AG10803 (cell line): ENCODE results near the gene HDAC10.

Source experiments
- DNase-seq: peaks from one replicate; pipeline ENCODE4 v3.0.0; 2010; ENCODE audit warnings: low read depth
- H3K4me3 ChIP-seq: 2 replicates; pipeline ENCODE4 v1.5.1; 2011; ENCODE audit warnings: mild to moderate bottlenecking, low read length, control low read depth
- TF ChIP-seq, protein P1 (sequence below): conservative IDR thresholded peaks from 2 replicates; pipeline ENCODE4 v1.5.1; 2011; ENCODE audit warnings: mild to moderate bottlenecking, low read length, control low read depth, inconsistent platforms

Gene HDAC10

DNA sequence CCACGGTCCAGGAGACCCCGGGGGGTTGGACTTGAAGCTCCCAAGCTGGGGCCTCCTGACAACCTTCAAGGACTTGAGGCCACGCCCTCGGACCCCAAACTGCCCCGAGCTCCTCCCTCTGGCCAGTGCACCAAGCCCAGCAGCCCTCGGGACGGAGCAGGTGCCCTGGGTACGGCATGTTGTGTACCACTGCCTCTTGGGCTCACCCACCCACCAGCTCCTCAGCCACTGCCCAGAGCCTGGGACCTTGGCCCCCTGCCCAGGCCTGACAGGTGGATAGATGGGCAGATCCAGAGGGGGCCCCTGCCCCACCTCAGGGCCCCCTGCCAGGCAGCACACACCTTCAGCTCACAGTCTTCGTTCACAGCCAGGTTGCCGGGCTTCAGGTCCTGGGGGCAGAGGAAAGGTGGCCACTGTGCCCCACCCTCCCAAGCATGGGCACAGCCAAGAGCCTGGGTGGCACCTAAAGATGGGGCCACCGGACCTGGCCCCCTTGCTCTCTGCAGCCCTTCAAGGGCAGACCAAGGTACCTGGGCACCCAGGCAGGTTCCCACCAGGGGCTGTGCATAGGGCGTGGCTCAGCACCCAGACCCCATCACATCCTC lies 5.3 kb upstream of the HDAC10 start:
- TF ChIP-seq, protein P1, sequence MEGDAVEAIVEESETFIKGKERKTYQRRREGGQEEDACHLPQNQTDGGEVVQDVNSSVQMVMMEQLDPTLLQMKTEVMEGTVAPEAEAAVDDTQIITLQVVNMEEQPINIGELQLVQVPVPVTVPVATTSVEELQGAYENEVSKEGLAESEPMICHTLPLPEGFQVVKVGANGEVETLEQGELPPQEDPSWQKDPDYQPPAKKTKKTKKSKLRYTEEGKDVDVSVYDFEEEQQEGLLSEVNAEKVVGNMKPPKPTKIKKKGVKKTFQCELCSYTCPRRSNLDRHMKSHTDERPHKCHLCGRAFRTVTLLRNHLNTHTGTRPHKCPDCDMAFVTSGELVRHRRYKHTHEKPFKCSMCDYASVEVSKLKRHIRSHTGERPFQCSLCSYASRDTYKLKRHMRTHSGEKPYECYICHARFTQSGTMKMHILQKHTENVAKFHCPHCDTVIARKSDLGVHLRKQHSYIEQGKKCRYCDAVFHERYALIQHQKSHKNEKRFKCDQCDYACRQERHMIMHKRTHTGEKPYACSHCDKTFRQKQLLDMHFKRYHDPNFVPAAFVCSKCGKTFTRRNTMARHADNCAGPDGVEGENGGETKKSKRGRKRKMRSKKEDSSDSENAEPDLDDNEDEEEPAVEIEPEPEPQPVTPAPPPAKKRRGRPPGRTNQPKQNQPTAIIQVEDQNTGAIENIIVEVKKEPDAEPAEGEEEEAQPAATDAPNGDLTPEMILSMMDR = no peak

DNA sequence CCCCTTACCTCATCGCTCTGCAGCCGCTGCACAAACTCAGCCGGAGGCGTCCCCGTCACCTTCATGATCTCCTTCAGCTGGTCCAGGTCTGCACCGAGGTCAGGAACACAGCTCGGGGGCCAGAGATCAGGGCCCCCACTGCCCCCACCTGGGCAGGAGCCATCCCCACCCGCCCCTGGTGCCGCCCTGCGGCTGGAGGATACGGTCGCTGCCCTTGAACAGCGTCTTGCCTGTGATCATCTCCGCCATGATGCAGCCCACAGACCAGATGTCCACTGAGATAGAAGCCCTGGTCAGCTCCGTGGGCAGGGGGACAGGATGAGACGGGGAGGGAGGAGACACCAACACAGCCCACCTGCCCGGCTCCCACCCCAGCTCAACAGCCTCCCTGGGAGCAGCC lies 4.5 kb upstream of the HDAC10 start:
- TF ChIP-seq, protein P1 = no peak
- no peak overlapping the region for H3K4me3 ChIP-seq
- no peak for DNase-seq

More for the DNA sequence above, 5.3 kb upstream of the HDAC10 start:
- H3K4me3 ChIP-seq = no peak overlapping the region
- DNase-seq = no peak

DNA sequence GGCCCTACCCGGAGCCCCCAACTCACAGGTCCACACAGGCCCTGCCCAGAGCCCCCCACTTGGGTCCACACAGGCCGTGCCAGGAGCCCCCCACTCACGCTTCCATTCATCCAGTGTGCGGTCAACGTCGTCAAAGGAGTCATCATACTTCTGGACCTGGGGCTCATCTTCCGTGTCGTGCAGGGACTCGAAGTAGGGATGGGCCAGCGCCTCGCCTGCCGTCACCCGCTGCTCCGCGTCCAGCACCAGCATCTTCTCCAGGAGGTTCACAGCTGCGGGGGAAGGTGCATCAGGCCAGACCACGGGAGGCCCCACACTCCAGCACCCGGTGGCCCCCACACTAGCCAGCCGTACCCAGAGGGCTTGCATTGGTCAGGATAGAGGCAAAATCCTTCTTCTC lies 4.0 kb upstream of the HDAC10 start:
- no peak overlapping the region for H3K4me3 ChIP-seq
- DNase-seq = no peak
- TF ChIP-seq, protein P1 = no peak

DNA sequence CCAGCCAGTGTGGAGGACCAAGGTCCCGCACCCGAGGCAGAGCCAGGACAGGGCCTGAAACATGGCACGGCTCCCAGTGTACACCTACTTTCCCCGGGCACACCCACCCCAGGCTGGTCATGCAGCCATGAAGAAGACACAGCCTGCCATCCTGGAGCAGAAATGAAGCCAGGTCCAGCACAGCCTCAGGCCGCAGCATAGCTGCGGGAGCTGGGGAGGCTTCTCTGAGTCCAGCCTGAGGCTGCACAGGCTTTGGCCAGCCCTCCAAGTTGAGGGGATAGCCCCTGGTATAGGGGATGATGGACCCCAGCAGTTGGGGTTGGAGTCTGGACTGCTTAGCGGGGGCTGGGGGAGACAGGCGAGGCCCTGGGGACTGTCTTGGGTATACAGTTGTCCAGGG lies 2.9 kb upstream of the HDAC10 start:
- no peak overlapping the region for H3K4me3 ChIP-seq
- TF ChIP-seq, protein P1 = no peak

DNA sequence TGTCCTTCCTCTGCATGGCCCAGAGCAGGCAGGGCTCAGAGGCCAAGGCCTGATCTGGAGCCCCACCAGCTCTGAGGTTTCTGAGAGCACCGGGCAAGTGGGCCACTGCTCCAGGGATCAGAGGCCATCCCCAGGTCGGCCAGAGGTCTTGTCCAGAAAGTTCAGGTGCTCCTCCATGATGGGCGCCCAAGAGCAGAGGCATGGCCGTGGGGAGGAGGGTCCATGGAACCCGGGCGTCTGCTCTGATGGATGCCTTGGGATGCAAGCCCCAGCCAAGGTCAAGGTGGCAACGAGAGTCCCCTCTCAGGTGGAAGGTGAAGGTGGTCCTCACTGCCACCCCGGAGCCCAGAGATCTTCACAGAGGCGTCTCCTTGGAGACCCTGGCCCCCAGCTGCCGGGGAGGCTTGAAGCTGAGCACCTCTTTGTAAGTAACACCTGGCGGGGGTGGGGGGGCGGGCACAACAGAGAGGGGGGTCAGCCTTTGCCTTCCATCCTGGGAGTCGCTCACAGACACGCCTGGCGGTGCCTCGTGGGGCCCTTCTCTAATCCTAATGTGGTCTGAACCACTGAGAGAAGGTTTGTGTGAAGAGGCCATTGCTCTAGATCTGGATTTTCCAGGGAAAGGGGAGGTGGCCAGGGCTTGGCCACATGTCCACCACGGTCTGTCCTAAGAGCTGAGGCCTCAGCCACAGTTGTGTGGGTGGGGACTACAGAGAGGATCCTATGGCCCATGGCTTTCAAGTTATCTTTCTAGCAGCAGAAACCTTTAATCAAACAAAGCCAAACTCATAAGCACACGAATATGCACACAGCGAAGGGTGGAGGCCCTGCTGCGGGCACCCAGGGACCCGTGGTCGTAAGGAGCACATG lies 2.2 kb upstream of the HDAC10 start:
- TF ChIP-seq, protein P1 = no peak
- no peak for DNase-seq
- H3K4me3 ChIP-seq = no peak overlapping the region

More for the DNA sequence above, 2.9 kb upstream of the HDAC10 start:
- no peak for DNase-seq

DNA sequence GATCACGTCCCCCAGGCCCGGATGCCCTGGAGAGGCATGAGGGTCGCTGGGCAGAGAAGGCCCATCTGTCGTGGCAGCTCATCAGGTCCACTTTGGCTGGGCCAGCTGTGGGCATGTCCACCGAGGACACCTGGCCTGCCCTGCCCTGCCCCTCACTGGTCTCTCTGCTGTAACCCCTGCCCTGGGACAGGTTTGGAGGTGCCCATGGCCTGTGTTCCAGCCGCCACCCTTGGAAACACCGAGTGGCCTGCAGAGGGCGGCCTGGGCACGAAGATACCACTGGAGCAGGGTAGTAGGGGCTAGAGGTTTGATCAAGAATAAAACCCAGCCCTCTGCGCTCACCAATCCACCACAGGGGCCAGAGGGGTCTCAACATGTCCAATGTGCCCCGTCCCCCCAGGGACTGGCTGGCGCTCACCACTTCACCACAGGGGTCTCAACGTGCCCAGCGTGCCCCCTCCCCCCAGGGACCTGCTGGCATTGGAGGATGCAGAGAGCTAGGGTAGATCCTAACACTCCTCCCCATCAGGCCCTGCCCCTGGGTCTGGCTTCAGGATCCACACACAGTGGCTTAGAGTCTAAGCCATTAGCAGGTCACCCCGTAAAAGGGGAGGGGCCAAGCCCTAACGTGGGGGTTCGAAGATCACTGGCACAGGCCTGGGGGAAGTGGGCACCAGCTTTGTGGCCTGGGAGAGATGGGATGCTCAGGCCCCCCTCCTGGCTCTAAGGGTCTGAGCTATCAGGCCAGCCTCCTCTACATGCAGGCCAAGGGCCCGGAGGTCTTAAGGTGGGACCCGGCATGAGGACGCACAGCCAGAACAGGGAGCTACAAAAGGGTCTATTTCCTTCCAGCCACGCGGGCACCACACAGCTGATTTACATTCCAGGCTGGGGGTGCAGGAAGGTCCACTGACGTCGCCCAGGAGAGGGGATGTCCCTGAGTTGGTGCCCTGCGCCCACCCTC lies 1.3 kb upstream of the HDAC10 start:
- no peak overlapping the region for H3K4me3 ChIP-seq
- peak; percentile 62 for DNase-seq
- TF ChIP-seq, protein P1 = peak; percentile 69
